GM19438 (cell line): ENCODE data around the gene TTLL11.

ENCODE experiments used
- ATAC-seq: cut with Tn5 transposase; IDR thresholded peaks from one replicate; pipeline ENCODE4 v1.9.1; 2021; ENCODE audit warnings: low read depth; ENCODE audit not compliant: unreplicated experiment

TTLL11 gene

GRCh38 chr9:122092611-122093506 is at the start of gene TTLL11:
TSS of gene TTLL11 (minus strand) at chr9:122093308. CDS start at chr9:122093148, 160 bp downstream.
- peak; percentile 90 for ATAC-seq

DNA sequence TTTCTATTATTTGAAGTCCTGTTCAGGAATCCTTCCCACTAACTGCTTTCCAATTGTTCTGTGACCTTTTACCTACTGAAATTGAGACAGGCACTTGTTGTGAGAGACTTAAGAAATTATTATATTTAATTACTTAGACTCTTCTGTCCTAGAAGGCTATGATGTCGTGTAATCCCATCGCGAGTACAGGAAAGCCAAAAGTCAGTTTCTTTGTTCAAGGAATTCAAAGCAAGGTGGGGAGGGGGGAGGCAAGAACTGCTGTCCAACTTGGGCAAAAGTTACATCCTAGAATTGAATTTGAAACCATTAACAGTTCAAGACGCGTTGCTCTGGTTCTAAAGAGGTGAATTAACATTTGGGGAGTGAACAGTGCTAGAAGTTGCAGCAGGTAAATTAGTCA is 48.6 kb upstream of the TTLL11 start:
- no peak for ATAC-seq

DNA sequence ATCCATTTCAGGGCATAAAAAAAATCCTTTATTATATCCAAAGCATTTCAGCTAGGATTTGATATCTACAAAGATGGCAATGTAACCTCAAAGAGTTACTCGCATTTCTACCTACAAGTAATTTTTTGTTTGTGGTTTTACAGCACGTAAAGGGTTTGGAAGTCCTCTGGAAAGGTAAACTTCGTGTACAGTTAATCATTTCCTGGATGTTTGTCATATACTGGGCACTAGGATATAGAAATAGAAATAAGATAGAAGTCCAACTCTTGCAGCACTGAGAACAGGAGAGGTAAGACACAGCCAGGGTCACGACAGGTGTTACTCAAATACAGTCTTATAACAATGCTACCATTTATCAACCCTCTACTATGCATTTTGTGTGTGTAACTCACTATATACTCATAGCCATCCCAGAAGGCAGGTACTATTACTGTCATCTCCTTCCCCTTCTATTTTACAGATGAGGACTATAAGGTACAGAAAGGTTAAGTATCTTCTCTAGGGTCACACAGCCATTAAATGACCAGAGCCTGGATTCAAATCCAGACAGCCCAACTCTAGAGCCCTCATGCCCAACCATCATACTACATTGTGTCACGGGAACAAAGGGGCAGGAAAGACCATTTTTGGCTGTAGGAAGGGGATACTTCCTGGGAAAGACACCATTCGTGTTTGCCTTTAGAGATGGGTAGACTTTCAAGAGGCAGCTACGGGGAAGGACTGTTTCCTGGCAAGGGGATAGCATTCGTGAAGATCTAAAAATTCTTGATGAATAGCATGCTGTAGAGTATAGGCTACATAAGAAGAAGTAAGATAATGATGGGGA is 47.5 kb upstream of the TTLL11 start:
- ATAC-seq = no peak

- no peak for ATAC-seq
Observed at GRCh38 chr9:122138560-122139268, 45.6 kb upstream of the TTLL11 start.

DNA sequence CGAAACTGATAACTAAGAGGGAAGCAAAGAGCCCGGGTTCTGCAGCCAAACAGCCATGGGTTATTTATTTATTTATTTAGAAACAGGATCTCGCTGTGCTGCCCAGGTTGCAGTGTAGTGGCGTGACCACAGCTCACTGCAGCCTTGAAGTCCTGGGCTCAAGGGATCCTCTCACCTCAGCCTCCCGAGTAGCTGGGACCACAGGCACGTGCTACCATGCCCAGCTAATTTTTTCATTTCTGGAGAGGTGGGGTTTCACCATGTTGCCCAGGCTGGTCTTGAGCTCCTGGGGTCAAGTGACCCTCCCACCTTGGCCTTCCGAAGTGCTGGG is 42.4 kb upstream of the TTLL11 start:
- no peak for ATAC-seq

DNA sequence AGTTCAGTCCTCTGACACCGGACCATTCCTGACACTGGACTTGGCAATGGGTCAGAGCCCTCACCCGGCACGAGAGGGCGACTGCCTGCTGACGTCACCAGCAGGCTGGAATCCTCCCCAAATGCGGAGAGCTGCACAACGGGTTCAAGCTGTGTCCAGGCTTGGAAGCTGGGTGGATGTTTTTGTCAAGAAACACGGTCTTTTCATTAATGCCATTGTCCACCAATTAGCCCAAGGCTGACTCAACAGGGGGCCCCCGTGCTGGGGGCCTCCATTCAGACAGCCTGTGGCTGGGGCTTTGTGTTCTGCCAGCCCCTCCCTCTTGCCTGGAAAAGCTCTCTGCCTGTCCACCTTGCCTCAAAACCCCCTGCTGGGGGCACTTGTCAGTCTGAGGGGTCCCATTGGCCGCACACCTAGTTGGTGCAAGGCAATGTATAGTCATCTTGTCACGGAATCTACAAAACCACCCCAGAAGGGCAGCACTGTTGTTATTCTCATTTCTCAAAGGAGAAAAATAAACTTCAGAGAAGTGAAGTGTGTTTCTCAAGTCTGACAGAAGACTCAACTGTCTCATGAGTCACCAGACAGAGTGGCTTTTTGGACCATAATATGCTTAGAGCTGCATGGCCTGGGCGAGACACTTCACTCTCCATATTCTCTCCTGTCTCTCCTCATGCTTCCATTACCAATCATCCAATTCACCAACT is 41.9 kb upstream of the TTLL11 start:
- no peak for ATAC-seq

- ATAC-seq = no peak
Observed at GRCh38 chr9:122133984-122134535, 41.0 kb upstream of the TTLL11 start.

- ATAC-seq = no peak
Observed at GRCh38 chr9:122133263-122133983, 40.3 kb upstream of the TTLL11 start.

- ATAC-seq = no peak
Observed at GRCh38 chr9:122132539-122132938, 39.4 kb upstream of the TTLL11 start.

GRCh38 chr9:122131401-122132001 is 38.4 kb upstream of the TTLL11 start:
- ATAC-seq = no peak

DNA sequence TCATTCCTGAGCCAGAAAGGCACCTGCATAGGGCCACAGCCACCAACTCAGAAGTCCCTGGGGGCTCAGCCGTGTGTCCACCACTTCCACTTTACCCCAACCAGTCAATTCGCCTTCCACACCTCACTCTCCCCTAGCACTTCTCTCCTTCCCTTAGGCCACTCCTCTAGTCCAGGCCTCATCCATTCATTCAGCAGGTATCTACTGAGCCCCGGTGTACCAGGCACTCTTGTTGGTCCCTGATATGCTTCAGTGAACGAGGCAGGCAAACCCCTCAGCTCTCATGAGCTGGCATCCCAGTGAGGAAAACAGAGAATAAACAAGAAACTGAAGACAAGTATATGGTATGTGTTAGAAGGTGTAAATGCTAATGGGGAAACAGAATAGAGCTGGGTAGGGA is 37.7 kb upstream of the TTLL11 start:
- ATAC-seq = no peak

- no peak for ATAC-seq
Observed at GRCh38 chr9:122129969-122130368, 36.9 kb upstream of the TTLL11 start.

DNA sequence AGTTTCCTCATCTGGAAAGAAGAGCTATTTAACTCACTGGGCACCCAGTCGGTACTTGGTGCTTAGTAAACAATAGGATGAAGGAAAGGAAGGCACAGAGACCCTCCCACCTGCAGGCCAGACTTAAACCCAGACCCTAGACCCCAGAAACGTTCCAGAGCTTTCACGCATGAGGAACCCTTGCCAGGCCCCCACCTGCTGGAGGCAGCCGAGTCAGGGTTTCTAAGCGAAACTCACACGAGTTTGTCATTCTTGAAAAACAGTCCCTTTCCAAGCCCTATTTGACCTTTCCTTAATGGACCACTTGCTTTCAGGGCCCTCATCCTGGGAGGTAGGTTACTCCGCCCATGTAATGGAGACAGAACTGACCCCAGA is 35.8 kb upstream of the TTLL11 start:
- ATAC-seq = no peak

DNA sequence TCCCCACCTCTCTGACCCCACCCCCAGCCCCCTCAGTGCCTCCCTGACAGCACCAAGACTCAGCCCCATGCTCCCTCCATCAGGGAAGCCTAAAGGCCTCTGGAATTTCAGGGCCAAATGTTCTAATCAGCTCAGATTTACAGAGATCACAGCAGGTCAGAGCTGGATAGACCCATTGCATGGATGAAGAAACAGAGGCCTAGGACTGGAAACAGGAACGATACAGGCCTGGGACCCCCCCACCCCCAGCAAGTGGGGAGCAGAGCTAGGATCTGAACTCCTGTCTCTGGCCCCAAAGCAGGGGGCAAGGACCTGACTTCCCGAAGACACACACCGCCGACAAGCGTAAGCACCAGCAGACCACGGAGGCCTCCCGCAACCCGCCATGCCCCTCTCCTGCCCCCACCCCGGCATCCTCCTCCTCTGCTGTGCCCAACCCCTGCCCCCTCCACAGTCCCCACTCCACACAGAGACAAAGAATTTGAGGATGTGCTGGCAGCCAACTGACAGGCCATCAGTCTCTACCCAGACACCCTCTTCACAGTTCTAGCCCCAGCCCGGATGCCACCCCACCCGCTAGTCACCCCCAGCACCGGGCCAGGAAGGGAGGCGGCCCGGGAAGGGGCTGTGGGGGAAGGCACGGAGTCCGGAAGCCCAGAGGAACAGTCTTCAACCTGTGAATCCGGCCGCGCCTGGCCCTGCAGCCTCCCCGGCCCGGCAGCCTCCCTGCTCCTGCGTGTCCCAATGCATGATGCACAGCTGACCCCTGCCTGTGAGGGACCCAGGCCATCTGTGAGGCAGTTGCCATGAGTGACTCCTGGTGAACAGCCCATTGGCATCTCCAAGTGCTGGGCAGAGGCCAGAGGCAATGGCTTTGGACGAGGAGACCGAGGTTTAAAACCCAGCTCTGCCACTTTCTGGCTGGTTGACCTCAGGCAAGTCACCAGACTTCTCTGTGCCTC is 35.2 kb upstream of the TTLL11 start:
- ATAC-seq = no peak

- ATAC-seq = no peak
Observed at GRCh38 chr9:122127396-122127798, 34.3 kb upstream of the TTLL11 start.

GRCh38 chr9:122126331-122127261 is 33.5 kb upstream of the TTLL11 start:
- no peak for ATAC-seq
